Measurements from ENCODE around the gene PTPRN2. TPM values are rescaled to one million over a fixed set of nuclear protein-coding genes. Genes with fewer than 3 reads are reported as not detected.

Gene PTPRN2
- total RNA-seq, 1 experiment from 2014 or later: 2.1 TPM

DNA sequence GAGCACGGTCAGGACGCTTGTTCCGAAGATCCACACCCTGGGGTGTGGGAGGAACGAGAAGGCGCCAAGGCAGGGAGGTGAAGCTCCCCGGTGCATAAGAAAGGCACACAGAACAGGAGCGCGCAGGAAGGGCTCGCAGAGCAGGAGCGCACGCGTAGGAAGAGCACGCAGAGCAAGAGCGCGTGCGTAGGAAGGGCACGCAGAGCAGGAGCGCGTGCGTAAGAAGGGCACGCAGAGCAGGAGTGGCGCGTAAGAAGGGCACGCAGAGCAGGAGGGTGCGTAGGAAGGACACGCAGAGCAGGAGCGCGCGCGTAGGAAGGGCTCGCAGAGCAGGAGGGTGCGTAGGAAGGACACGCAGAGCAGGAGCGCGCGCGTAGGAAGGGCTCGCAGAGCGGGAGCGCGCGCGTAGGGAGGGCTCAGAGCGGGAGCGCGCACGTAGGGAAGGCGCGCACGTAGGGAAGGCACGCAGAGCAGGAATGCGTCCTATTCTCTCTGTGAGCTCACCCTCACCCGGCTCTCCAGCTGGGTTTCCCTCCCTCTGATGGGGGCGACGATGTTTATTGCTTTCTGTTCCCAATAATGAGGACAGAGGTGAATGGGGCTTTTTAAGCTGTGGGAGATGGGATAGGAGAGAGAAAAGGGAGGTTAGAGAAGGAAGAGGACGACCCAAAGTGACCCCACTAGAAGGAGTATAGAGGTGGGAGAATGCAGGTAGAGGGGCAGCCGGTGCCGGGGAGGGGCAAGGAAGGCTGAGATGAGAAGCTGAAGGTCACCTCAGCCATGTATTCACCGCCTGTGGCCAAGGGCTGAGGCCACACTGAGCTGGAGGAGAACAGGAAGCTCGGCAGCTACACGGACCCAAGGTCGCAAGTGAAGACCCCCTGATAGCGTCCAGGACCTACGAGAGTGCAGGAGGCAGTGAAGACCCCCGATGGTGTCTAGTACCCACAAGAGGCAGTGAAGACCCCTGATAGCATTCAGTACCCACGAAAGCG is 423.2 kb downstream of the PTPRN2 start (continued):
- no peak for TF ChIP-seq SP1 (IDR thresholded peaks at IDR 0.05; ENCODE audit: low read depth)

DNA sequence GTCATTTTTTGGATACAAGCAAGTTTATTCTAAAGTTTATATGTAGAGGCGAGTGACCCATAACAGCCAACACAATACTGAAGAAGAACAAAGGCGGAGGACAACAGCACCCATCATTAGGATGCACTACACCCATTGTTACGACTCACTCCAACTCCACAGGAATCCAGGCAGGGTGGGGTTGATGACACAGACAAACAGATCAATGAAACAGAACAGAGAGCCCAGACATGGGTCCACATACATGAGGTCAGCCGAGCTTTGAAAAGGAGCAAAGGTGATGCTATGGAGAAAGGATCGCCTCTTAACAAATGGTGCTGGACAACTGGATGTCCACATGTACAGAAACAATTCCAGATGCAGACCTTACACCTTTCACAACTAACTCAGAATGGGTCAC is 426.4 kb downstream of the PTPRN2 start:
- intact Hi-C loops (cut with micrococcal nuclease): no loop called here
- H3K9ac ChIP-seq (ENCODE audit: low read length): no peak overlapping the region
- no peaks in the 10 kb centered on the region for H3K27me3 ChIP-seq (ENCODE audit: insufficient read depth, low read length)
- no peak overlapping the region for H3K27ac ChIP-seq (ENCODE audit: low read depth, low read length)
- DNase-seq (ENCODE audit: low read depth, low spot score): no peak
- no peak overlapping the region for H2AFZ ChIP-seq (ENCODE audit: low read depth, low read length, poor library complexity, severe bottlenecking)
- no peak overlapping the region for H3K4me3 ChIP-seq (replicated peaks in 1 of 2; ENCODE audit: low read depth in 1 of 2, low read length in 2 of 2)
- BruUV-seq (replicated peaks): no TSS peak
- no peaks in the 10 kb centered on the region for H3K79me2 ChIP-seq (ENCODE audit: insufficient read depth, low read length)
- H3K36me3 ChIP-seq (ENCODE audit: control insufficient read depth in 1 of 2, insufficient read depth in 2 of 2, low read length in 2 of 2): no peaks in the 10 kb centered on the region
- H3K9me2 ChIP-seq (ENCODE audit: insufficient read depth): no peaks in the 10 kb centered on the region
- ChIA-PET CTCF (no interaction called here), RAD21 (ENCODE audit: low non-redundant PET in 1 of 2, low total read pairs in 2 of 2, uncharacterized antibody in 2 of 2, unreplicated experiment in 2 of 2) (no interaction called here), POLR2A (no interaction called here)
- TF ChIP-seq ATF3 (IDR thresholded peaks at IDR 0.05) (no peak), SP1 (IDR thresholded peaks at IDR 0.05; ENCODE audit: low read depth) (no peak), ZNF274 (IDR thresholded peaks at IDR 0.05; ENCODE audit: low read depth, low read length) (no peak), POLR2A (IDR thresholded peaks at IDR 0.05; ENCODE audit: borderline replicate concordance, extremely low read depth, insufficient read depth, insufficient read length) (no peak), SIN3A (IDR thresholded peaks at IDR 0.05; ENCODE audit: low read depth) (no peak), SRF (IDR thresholded peaks at IDR 0.05; ENCODE audit: low read depth) (no peak), TCF7L2 (IDR thresholded peaks at IDR 0.05; ENCODE audit: borderline replicate concordance, extremely low read depth, insufficient read depth, insufficient read length) (no peak)
- H4K20me1 ChIP-seq (ENCODE audit: insufficient read depth): no peaks in the 10 kb centered on the region
- no peak for ATAC-seq
- no peaks in the 10 kb centered on the region for H3K9me3 ChIP-seq (ENCODE audit: control insufficient read depth in 1 of 2, insufficient read depth in 1 of 2, low read depth in 1 of 2, low read length in 2 of 2)
- no peak overlapping the region for H3K4me2 ChIP-seq (ENCODE audit: low read length)
- no peaks in the 10 kb centered on the region for H3K4me1 ChIP-seq (ENCODE audit: control insufficient read depth in 1 of 2, insufficient read depth in 2 of 2, low read length in 2 of 2)

GRCh38 chr7:158160199-158160598 is 427.4 kb downstream of the PTPRN2 start:
- no peaks in the 10 kb centered on the region for H3K9me3 ChIP-seq (ENCODE audit: control insufficient read depth in 1 of 2, insufficient read depth in 1 of 2, low read depth in 1 of 2, low read length in 2 of 2)
- DNase-seq (ENCODE audit: low read depth, low spot score) (no peak), ATAC-seq (no peak)
- no peaks in the 10 kb centered on the region for H3K27me3 ChIP-seq (ENCODE audit: insufficient read depth, low read length)
- H3K4me1 ChIP-seq (ENCODE audit: control insufficient read depth in 1 of 2, insufficient read depth in 2 of 2, low read length in 2 of 2): no peaks in the 10 kb centered on the region
- ChIA-PET CTCF (no interaction called here), POLR2A (no interaction called here), RAD21 (ENCODE audit: low non-redundant PET in 1 of 2, low total read pairs in 2 of 2, uncharacterized antibody in 2 of 2, unreplicated experiment in 2 of 2) (no interaction called here)
- no peak overlapping the region for H3K4me2 ChIP-seq (ENCODE audit: low read length)
- no peaks in the 10 kb centered on the region for H4K20me1 ChIP-seq (ENCODE audit: insufficient read depth)
- H3K79me2 ChIP-seq (ENCODE audit: insufficient read depth, low read length): no peaks in the 10 kb centered on the region
- TF ChIP-seq CBX3 (IDR thresholded peaks at IDR 0.05; ENCODE audit: low read depth) (no peak), JUND (IDR thresholded peaks at IDR 0.05) (no peak), EGR1 (IDR thresholded peaks at IDR 0.05; ENCODE audit: low read depth) (no peak), ZNF274 (IDR thresholded peaks at IDR 0.05; ENCODE audit: low read depth, low read length) (no peak), ATF3 (IDR thresholded peaks at IDR 0.05) (no peak), SRF (IDR thresholded peaks at IDR 0.05; ENCODE audit: low read depth) (no peak)
- intact Hi-C loops (cut with micrococcal nuclease): no loop called here
- no peak overlapping the region for H3K27ac ChIP-seq (ENCODE audit: low read depth, low read length)
- H3K9ac ChIP-seq (ENCODE audit: low read length): no peak overlapping the region
- no peaks in the 10 kb centered on the region for H3K9me2 ChIP-seq (ENCODE audit: insufficient read depth)
- BruUV-seq (replicated peaks): no TSS peak
- H3K36me3 ChIP-seq (ENCODE audit: control insufficient read depth in 1 of 2, insufficient read depth in 2 of 2, low read length in 2 of 2): no peaks in the 10 kb centered on the region
- no peak overlapping the region for H2AFZ ChIP-seq (ENCODE audit: low read depth, low read length, poor library complexity, severe bottlenecking)
- no peak overlapping the region for H3K4me3 ChIP-seq (replicated peaks in 1 of 2; ENCODE audit: low read depth in 1 of 2, low read length in 2 of 2)
